Neural progenitor cell (in vitro differentiated cells): ENCODE measurements around the gene CCDC6.

Experiments
- CTCF ChIP-seq: fragments of 200-600 bp; sonication (generic); IDR thresholded peaks from 2 replicates; pipeline ENCODE4 v1.5.1; 2017; ENCODE audit warnings: antibody characterized with exemption, mild to moderate bottlenecking
- EZH2 ChIP-seq: fragments of 200-600 bp; sonication (generic); IDR thresholded peaks from 2 replicates; pipeline ENCODE4 v1.6.1; 2017; ENCODE audit warnings: antibody characterized with exemption, mild to moderate bottlenecking, moderate library complexity
- EZH2phosphoT487 ChIP-seq: fragments of 200-600 bp; sonication (generic); IDR thresholded peaks from 2 replicates; pipeline ENCODE4 v1.6.1; 2017; ENCODE audit warnings: antibody characterized with exemption

- TF ChIP-seq EZH2, result no peak
- no peak for TF ChIP-seq CTCF
- no peak for TF ChIP-seq EZH2phosphoT487
Measured at GRCh38 chr10:59793919-59794318, 112.4 kb downstream of the CCDC6 start.
